Natural killer cell treated with Interleukin-12 subunit alpha and Interleukin-12 subunit beta and Interleukin-15 and Interleukin-18, amount 100 ng/mL, for 72 hours (primary cell): ENCODE data around the gene ZNF622. TPM values are rescaled to one million over a fixed set of nuclear protein-coding genes. Genes with fewer than 3 reads are reported as not detected.

ENCODE experiments used
- ATAC-seq, 2 donors: fragments of 150-1000 bp; cut with Tn5 transposase in 1 of 2; sonication (Bioruptor Pico), chemical (Tn5 transposase) in 1 of 2; 2 replicates each; pipeline ENCODE4 v1.10.0; 2021
- DNase-seq: peaks from one replicate; pipeline ENCODE4 v3.0.0; 2022; ENCODE audit warnings: low spot score
- H3K27ac Mint-ChIP-seq, 2 donors: 1 replicate in 1 of 2; 2 replicates in 1 of 2; pipeline ENCODE4 v1.8.0; 2022; ENCODE audit warnings: mixed read lengths in 2 of 2, mild to moderate bottlenecking in 1 of 2, moderate library complexity in 1 of 2
- H3K27me3 Mint-ChIP-seq, 2 donors: 1 replicate in 1 of 2; 2 replicates in 1 of 2; pipeline ENCODE4 v1.8.0; 2022; ENCODE audit warnings: mixed read lengths in 2 of 2
- H3K36me3 Mint-ChIP-seq: one replicate; pipeline ENCODE4 v1.8.0; 2022; ENCODE audit warnings: mixed read lengths
- H3K4me1 Mint-ChIP-seq, 2 donors: 1 replicate in 1 of 2; 2 replicates in 1 of 2; pipeline ENCODE4 v1.8.0; 2022; ENCODE audit warnings: low read depth in 2 of 2, mixed read lengths in 2 of 2, mild to moderate bottlenecking in 1 of 2
- H3K4me3 Mint-ChIP-seq: one replicate; pipeline ENCODE4 v1.8.0; 2022; ENCODE audit warnings: mixed read lengths
- H3K9me3 Mint-ChIP-seq: 2 replicates; pipeline ENCODE4 v1.8.0; 2022; ENCODE audit warnings: mixed read lengths
- total RNA-seq, 2 donors: library from RNA; stranded (reverse); gene quantifications; one replicate each; pipeline ENCODE4 v1.2.3, GENCODE V29; 2022

Gene ZNF622
- total RNA-seq, 2 donors from 2014 or later = 38.4 to 47.9 TPM

DNA sequence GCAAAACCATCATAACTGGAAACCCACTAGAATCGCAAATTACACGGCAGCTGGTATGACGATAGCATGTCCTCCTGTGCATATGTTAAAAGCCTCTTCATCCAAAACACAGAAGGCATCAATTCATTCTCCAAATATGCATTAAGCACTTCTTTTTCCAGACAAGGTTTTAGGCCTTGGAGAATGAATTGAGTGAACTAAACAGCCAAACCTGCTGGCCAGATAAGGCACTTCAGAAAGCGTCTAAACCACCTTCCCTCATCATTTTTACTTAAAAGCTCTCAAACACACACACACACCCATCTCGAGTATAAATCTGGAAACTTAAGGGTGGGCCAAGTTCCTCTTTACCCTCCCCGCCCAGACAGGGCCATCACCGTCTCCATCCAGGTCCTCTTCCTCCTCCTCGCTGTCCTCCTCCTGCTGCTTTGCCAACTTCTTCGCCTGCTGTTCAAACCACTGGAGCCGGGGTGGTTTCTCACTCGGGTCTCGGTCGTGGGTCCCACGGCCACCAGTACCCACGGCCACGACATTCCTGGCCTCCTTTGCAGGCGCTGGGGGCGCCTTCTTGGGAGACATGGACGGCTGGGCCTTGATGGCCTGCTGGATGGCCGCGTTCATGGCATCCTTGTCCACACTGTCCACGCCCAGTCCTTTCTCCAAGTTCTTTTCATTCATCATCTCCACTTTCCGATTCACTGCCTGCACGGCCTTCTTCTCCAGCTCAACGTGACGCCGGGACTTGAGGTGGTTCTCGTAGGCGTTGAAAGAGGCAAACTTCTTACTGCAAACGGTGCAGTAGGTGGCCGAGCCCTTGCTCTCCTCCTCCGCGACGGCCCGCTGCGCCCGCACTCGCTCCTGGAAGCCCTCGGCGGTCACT, 696 bp downstream of the ZNF622 start:
- peak overlapping the region; percentile 97 to 99 for H3K27ac Mint-ChIP-seq

DNA sequence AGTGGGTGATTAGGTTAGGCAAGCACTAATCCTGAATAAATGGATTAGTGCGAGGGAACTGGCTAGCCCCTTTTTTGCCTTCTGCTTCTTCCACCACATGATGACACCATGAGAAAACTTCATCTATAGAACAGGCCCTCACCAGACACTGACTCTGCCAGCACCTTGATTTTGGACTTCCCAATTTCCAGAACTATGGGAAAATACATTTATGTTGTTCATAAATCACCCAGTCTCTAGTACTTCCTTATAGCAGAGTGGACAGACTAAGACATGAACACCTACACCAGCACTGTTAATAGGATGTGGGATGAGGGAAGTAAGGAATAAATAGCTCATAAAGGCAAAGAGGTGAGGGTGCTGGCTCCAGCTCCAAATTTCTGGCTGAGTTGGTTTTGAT, 1.4 kb downstream of the ZNF622 start:
- Mint-ChIP-seq H3K36me3 (peaks cover 41% of the 10 kb centered on the region), H3K27me3 (no peaks in the 10 kb centered on the region)

More for the DNA sequence above, 696 bp downstream of the ZNF622 start:
- ATAC-seq (no peak), DNase-seq (no peak)
- Mint-ChIP-seq H3K4me3 (peak overlapping the region; percentile 99), H3K4me1 (peaks cover 61 to 88% of the 10 kb centered on the region in 2 donors), H3K9me3 (no peaks in the 10 kb centered on the region), H3K27me3 (no peaks in the 10 kb centered on the region), H3K36me3 (peaks cover 37% of the 10 kb centered on the region)

DNA sequence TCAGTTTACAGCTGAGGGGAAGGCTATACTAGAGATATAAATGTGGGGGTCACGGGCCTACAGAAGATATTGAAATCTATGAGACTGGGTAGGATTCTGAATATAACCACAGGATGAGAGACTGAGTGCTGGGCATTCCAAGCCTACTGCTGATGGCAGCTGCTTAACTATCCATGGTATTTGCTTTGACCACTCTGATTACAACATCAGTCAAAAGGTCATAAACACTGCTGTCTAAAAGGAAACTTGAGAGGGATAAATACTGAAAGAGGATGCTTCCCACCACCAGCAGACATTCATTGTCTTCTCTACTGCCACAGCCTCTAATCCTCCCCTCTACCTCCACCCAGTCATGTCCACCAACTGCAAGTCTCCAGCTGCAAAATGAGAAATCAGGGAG, 3.8 kb downstream of the ZNF622 start:
- Mint-ChIP-seq H3K27me3 (no peaks in the 10 kb centered on the region), H3K9me3 (no peaks in the 10 kb centered on the region), H3K36me3 (peaks cover 42% of the 10 kb centered on the region), H3K4me1 (peaks cover 58 to 80% of the 10 kb centered on the region in 2 donors), H3K27ac (peak overlapping the region; percentile 7 to 40), H3K4me3 (peak overlapping the region; percentile 34)
- ATAC-seq (no peak), DNase-seq (no peak)

More for the DNA sequence above, 1.4 kb downstream of the ZNF622 start:
- peak overlapping the region; percentile 99 for H3K4me3 Mint-ChIP-seq
- peak overlapping the region; percentile 97 to 99 for H3K27ac Mint-ChIP-seq
- H3K4me1 Mint-ChIP-seq = peaks cover 67 to 91% of the 10 kb centered on the region in 2 donors
- DNase-seq (no peak), ATAC-seq (no peak)
- no peaks in the 10 kb centered on the region for H3K9me3 Mint-ChIP-seq

DNA sequence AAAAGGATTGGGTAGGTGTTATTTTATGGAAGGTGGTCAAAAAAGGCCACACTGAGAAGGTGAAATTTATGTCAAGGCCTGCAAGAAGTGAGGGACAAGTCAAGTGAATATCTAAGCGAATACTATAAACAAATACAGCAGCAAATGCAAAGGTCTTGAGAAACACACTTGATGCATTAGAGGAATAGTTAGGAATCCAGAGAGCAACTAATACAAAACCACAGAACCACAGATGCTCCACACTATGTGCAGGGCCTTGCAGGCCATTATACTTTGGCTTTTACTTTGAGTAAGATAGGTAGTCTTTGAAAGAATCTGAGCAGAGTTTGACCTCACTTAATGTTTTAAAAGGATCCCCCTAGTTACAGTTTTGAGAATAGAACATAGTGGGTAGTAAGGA, 4.6 kb downstream of the ZNF622 start:
- no peak for DNase-seq
- no peak for ATAC-seq
- Mint-ChIP-seq H3K4me3 (peak overlapping the region; percentile 34), H3K27me3 (no peaks in the 10 kb centered on the region), H3K9me3 (no peaks in the 10 kb centered on the region), H3K36me3 (peaks cover 48% of the 10 kb centered on the region), H3K4me1 (peaks cover 62 to 79% of the 10 kb centered on the region in 2 donors), H3K27ac (peak overlapping the region; percentile 7 to 21)

DNA sequence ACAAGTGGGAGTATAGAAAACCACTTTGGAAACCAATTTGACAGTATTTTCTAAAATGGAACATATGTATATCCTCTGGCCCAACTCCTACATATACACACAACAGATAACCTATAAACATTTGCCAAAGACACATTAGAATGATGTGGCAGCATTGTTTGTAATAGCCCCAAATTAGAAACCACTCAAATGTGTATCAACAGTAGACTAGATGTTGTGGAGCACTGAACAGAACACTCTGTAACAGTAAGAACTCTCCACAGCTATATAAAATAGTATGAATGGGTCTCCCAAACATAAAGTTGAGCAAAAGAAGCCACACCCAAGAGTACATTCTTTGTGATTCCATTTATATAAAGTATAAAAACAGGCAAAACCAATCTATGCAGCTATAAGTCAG, 6.1 kb downstream of the ZNF622 start:
- no peak for DNase-seq
- Mint-ChIP-seq H3K27me3 (no peaks in the 10 kb centered on the region), H3K36me3 (peaks cover 45% of the 10 kb centered on the region), H3K9me3 (no peaks in the 10 kb centered on the region), H3K27ac (peak overlapping the region in 1 of 2 donors; percentile 53), H3K4me1 (peaks cover 56 to 78% of the 10 kb centered on the region in 2 donors), H3K4me3 (peak overlapping the region; percentile 10)
- no peak for ATAC-seq

DNA sequence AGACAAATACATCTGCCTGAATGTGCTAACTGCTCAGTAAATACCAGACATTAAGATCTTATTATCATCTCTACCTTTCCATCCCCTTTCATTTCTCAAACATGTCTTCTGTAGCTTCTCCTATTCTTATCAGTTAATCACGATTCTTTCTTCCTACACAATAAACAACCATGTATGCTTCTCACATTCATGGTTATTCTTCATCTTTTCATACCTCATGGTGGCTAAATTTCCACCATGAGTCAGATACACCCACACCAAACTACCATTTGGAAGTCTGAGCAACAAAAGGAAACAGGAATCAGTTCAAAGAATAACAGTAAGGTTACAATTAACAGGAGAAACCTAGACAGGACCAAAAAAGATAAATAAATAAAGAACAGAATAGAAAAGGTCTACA, 7.7 kb downstream of the ZNF622 start:
- DNase-seq = no peak
- Mint-ChIP-seq H3K4me3 (peak overlapping the region; percentile 4), H3K9me3 (no peaks in the 10 kb centered on the region), H3K4me1 (peaks cover 52 to 65% of the 10 kb centered on the region in 2 donors), H3K27ac (peak overlapping the region; percentile 11), H3K36me3 (peaks cover 41% of the 10 kb centered on the region), H3K27me3 (no peaks in the 10 kb centered on the region)
- ATAC-seq = no peak

DNA sequence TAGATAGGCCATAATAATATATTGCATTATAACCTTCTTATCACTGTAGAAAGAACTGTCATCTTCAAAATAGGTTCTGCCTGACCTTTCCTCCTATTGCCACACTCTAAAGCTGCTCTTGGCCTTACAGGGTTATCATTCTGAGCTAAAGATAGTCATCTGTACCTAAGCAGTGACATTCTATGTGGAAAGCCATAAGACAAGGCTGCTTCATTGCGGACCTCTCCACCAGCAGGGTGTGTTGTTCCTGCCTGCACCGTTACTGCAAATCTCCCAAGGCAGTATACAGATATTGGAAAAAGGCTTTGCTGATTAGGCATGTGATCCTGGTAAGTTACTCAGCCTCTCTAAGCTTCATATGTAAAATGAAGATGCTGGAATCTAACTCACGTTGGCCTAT, 8.1 kb downstream of the ZNF622 start:
- H3K27ac Mint-ChIP-seq = peak overlapping the region; percentile 11
- peaks cover 52 to 65% of the 10 kb centered on the region in 2 donors for H3K4me1 Mint-ChIP-seq
- no peaks in the 10 kb centered on the region for H3K9me3 Mint-ChIP-seq
- H3K36me3 Mint-ChIP-seq = peaks cover 43% of the 10 kb centered on the region
- DNase-seq = no peak
- no peak overlapping the region for H3K4me3 Mint-ChIP-seq
- H3K27me3 Mint-ChIP-seq = no peaks in the 10 kb centered on the region
- no peak for ATAC-seq

DNA sequence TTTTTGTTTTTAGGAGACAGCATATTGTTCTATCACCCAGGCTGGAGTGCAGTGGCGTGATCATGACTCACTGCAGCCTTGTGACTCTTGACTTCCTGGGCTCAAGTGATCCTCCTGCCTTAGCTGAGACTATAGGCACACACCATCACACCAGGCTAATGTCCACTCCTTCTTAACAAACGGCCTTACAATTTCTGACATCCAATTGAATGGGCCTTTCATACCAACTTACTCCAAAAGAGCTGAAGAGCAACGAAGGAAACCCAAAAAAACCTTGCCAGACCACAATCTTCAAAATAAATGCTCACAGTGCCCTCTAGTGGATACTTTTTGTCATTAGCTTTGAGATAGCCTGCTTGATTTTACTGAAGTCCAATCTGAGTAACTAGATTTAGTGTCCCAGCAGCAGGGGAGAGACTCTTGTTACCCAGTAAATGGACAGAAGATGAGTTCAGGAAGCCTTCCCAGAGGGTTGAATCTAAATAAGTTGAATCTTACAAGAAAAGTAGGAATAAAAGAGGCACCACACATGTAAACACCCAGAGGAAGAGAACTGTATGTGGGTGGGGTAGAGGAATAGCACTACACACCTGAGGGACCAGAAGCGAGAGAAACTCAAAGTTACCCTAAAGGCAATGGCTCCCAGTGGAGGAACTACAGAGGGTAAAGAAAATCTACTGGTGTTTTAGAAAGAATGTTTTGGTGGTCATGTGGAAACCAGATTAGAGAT, 9.3 kb downstream of the ZNF622 start:
- ATAC-seq (peak; percentile 89 to 92), DNase-seq (no peak)
- no peaks in the 10 kb centered on the region for H3K27me3 Mint-ChIP-seq
- peaks cover 41% of the 10 kb centered on the region for H3K36me3 Mint-ChIP-seq
- peak overlapping the region; percentile 61 for H3K4me3 Mint-ChIP-seq
- peaks cover 43 to 56% of the 10 kb centered on the region in 2 donors for H3K4me1 Mint-ChIP-seq
- no peaks in the 10 kb centered on the region for H3K9me3 Mint-ChIP-seq
- peak overlapping the region; percentile 69 to 85 for H3K27ac Mint-ChIP-seq

DNA sequence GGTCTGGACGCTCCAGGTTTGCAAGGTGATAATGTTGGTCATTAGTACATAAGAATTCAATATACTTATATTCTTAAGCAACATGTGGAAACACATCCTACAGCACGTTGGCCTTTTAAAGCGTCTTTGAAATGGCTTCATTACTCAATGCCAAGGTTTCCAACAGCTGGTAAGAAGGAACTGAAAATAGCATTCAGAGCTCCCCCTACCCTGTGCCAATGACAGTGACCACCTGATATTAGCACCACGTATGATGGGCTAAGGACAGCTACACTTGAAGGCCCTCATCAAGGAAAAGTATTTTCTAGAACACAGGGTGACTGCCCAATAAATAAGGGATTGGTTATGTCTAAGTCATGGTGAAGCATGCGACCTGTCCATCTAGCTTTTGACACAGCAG, 9.9 kb downstream of the ZNF622 start:
- peak overlapping the region; percentile 61 for H3K4me3 Mint-ChIP-seq

DNA sequence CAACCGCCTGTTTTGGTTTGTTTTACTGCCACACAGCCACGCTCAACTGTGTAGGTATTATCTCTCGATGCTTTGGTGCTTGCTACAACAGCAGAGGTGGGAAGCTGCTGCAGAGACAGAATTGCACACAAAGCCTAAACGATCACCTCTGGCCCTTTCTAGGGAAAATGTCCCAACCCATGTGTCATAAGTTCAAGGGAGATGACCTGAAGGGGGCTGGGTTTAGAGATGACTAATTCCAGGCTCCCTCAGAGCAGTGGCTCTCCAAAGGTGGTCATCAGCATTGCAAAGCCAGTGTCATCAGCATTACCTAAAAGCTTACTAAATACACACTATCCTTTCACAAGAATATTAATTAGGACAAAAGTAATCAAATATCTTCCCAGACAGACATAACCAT, 10.9 kb downstream of the ZNF622 start:
- Mint-ChIP-seq H3K4me1 (peaks cover 33 to 40% of the 10 kb centered on the region in 2 donors), H3K27ac (no peak overlapping the region), H3K27me3 (no peaks in the 10 kb centered on the region), H3K36me3 (peaks cover 47% of the 10 kb centered on the region), H3K4me3 (no peak overlapping the region), H3K9me3 (no peaks in the 10 kb centered on the region)
- no peak for DNase-seq
- ATAC-seq = peak in 1 of 2 donors; percentile 51

More for the DNA sequence above, 9.9 kb downstream of the ZNF622 start:
- ATAC-seq (peak in 1 of 2 donors; percentile 22), DNase-seq (no peak)
- Mint-ChIP-seq H3K4me1 (peaks cover 37 to 50% of the 10 kb centered on the region in 2 donors), H3K36me3 (peaks cover 41% of the 10 kb centered on the region), H3K27me3 (no peaks in the 10 kb centered on the region), H3K27ac (peak overlapping the region; percentile 69 to 85), H3K9me3 (no peaks in the 10 kb centered on the region)

DNA sequence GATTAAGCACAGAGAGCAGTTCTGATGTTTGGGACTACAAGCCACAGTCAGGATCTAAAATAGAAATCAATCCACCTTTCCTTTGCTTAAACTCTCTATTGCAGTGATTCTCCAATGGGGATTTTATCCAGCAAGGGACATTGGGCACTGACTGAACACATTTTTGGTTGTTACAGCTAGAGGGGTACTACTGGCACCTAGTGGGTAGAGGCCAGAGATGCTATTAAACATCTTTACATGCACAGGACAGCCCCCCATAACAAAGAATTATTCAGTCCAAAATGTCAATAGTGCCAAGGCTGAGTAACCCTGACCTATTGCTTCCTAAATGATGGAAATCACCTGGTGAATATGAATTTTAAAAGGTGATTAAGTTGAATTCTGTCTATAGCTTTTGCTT, 12.0 kb downstream of the ZNF622 start:
- Mint-ChIP-seq H3K27ac (no peak overlapping the region), H3K36me3 (peaks cover 51% of the 10 kb centered on the region), H3K9me3 (no peaks in the 10 kb centered on the region), H3K27me3 (no peaks in the 10 kb centered on the region), H3K4me1 (peaks cover 28 to 34% of the 10 kb centered on the region in 2 donors), H3K4me3 (no peak overlapping the region)
- DNase-seq = no peak
- no peak for ATAC-seq

DNA sequence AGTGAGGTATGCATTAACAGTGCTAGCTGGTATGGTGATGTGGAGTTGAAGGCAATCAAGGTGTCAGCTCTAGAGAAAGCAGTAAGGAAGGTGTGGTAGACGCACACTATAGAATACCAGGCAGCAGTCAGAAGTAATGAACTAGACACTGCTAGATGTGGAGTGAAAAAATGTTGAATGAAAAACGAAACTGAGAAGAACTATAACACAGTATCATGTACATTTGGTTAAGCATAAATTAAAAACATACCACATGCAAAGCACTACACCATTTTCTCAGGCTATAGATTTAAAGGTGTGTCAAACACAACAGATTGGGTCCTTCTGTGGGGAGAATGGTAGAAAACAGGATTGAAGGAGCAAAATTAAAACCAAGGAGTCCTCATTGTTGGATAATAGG, 15.4 kb downstream of the ZNF622 start:
- DNase-seq (no peak), ATAC-seq (no peak)
- no peak overlapping the region for H3K4me3 Mint-ChIP-seq
- peaks cover 10 to 15% of the 10 kb centered on the region in 2 donors for H3K4me1 Mint-ChIP-seq
- H3K36me3 Mint-ChIP-seq = peaks cover 44% of the 10 kb centered on the region
- no peaks in the 10 kb centered on the region for H3K9me3 Mint-ChIP-seq
- no peaks in the 10 kb centered on the region for H3K27me3 Mint-ChIP-seq
- no peak overlapping the region for H3K27ac Mint-ChIP-seq

DNA sequence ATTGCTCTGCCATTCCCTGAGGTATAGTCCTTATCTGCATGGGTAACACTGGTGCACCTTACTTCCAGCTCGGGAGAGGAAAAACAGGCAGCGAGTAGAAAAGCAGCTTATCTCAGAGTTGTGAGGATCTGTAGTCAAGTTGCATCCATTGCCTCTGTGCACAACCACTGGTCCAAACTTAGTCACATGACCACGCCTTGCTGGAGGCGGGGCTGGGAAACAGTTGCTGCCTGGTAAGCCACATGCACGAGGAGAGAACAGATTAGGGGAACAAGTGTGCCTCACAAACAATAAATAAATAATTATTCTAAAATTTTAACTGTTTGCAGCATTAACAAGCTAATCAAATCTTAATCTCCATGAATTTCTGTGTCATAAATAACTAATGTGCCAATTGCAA, 18.6 kb downstream of the ZNF622 start:
- Mint-ChIP-seq H3K27me3 (no peaks in the 10 kb centered on the region), H3K27ac (no peak overlapping the region), H3K9me3 (no peaks in the 10 kb centered on the region), H3K4me3 (no peak overlapping the region), H3K4me1 (peaks cover 0 to 3% of the 10 kb centered on the region in 2 donors), H3K36me3 (peaks cover 39% of the 10 kb centered on the region)
- no peak for DNase-seq
- no peak for ATAC-seq

DNA sequence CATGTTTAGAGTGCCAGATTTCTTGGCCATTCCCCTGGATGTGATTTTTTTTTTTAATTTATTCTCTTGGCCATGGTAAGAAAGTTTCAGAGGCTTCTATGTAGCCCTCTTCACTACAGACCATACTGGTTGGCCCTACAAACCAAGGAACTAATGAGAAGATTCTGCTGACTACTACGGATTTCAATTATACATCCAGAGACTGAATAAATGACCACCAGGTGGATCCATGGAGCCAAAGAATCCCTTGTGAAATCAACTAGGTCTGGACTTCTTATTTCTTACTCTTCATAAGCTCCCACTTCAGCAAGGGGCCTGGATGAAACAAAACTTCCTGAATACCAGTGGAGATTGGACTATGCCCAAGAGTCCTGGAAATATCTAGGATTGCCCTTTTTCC, 27.6 kb downstream of the ZNF622 start:
- Mint-ChIP-seq H3K36me3 (no peaks in the 10 kb centered on the region), H3K4me1 (no peaks in the 10 kb centered on the region), H3K27me3 (peaks cover under 1 to 9% of the 10 kb centered on the region in 2 donors), H3K4me3 (no peak overlapping the region), H3K9me3 (no peaks in the 10 kb centered on the region), H3K27ac (no peak overlapping the region)
- ATAC-seq = no peak
- DNase-seq = no peak
